ENCODE measurements around the gene NKX2-4.
A peak's percentile ranks its signal among the peaks of the same experiment; 100 is the strongest.

Gene NKX2-4

DNA sequence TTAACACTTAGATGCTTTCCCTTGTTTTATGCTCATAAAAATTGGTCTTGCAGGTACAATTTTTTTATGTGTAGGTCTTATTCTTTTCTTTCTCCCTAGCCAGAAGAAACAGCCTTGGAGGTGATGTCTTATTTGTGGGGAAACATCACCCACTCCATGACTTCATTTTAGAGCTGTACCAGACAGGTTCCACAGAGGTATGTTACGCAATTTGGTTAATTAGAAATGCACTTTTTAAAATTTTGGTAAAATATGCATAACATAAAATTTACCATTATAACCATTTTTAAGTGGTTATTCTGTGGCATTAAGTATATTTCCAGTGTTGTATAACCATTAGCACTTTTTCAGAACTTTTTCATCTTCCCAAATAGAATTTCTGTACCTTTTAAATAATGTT, 41.3 kb downstream of the NKX2-4 start:
- H3K4me3 ChIP-seq (ENCODE audit: control insufficient read depth, low read depth, low read length), result no peak overlapping the region
- TF ChIP-seq, protein P1, sequence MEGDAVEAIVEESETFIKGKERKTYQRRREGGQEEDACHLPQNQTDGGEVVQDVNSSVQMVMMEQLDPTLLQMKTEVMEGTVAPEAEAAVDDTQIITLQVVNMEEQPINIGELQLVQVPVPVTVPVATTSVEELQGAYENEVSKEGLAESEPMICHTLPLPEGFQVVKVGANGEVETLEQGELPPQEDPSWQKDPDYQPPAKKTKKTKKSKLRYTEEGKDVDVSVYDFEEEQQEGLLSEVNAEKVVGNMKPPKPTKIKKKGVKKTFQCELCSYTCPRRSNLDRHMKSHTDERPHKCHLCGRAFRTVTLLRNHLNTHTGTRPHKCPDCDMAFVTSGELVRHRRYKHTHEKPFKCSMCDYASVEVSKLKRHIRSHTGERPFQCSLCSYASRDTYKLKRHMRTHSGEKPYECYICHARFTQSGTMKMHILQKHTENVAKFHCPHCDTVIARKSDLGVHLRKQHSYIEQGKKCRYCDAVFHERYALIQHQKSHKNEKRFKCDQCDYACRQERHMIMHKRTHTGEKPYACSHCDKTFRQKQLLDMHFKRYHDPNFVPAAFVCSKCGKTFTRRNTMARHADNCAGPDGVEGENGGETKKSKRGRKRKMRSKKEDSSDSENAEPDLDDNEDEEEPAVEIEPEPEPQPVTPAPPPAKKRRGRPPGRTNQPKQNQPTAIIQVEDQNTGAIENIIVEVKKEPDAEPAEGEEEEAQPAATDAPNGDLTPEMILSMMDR (conservative IDR thresholded peaks at IDR 0.05; ENCODE audit: control insufficient read depth, insufficient read depth, low read depth, low read length), result no peak
- no peak for DNase-seq (ENCODE audit: low read depth)

DNA sequence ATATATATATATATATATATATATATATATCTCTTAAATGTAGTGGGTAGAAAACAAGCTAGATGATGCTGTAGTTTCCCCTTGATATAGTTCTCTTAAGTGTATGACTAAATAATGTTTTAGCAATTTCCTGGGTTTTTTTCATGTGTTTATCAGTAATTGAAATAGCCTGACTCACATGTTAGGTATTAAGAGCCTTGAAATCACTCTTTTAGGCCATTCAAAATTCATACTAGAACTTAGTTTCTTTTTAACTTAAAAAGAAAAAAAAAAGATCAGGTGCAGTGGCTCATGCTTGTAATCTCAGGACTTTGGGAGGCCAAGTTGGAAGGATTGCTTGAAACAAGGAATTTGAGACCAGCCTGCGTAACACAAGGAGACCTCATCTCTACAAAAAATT, 44.1 kb downstream of the NKX2-4 start:
- DNase-seq (ENCODE audit: low read depth), result peak; percentile 60
- no peak overlapping the region for H3K4me3 ChIP-seq (ENCODE audit: control insufficient read depth, low read depth, low read length)
- TF ChIP-seq, protein P1 (conservative IDR thresholded peaks at IDR 0.05; ENCODE audit: control insufficient read depth, insufficient read depth, low read depth, low read length), result no peak

DNA sequence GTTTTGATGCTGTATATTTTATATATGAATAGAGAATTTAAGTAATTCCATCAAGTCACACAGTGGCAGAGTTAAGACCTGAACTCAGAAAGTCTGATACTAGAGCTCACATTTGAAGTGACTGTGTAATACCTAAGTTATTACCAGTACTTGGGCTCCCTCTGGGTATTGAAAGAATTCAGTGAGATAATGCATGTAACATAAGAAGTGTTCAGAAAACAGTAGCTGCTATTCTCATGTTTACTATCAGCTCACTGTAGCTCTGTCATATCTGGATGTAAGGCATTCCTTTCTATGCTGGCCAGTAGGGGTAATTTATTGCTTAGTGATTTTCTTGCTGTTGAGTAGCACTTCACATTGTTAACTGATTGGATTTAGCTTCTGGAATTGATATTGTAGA, 44.6 kb downstream of the NKX2-4 start:
- no peak overlapping the region for H3K4me3 ChIP-seq (ENCODE audit: control insufficient read depth, low read depth, low read length)
- TF ChIP-seq, protein P1 (conservative IDR thresholded peaks at IDR 0.05; ENCODE audit: control insufficient read depth, insufficient read depth, low read depth, low read length), result no peak
- peak; percentile 61 for DNase-seq (ENCODE audit: low read depth)
